ACC112 (cell line): ENCODE results near the gene MROH7.

ENCODE experiments used
- H2AFZ ChIP-seq: fragments of 200-600 bp; sonication (generic); one replicate; pipeline ENCODE4 v1.6.0; 2017; ENCODE audit warnings: antibody characterized with exemption, low read length; ENCODE audit not compliant: unreplicated experiment
- H3K27ac ChIP-seq: fragments of 200-600 bp; sonication (generic); 2 replicates; pipeline ENCODE4 v1.5.1; 2014; ENCODE audit warnings: low read depth, mild to moderate bottlenecking, antibody characterized with exemption, low read length, moderate library complexity
- H3K27me3 ChIP-seq: fragments of 200-600 bp; sonication (generic); 2 replicates; pipeline ENCODE4 v1.6.1; 2014; ENCODE audit warnings: mild to moderate bottlenecking, antibody characterized with exemption, low read length, moderate library complexity, mixed read lengths; ENCODE audit not compliant: insufficient read depth
- H3K36me3 ChIP-seq: fragments of 200-600 bp; sonication (generic); 2 replicates; pipeline ENCODE4 v1.6.1; 2016; ENCODE audit warnings: mild to moderate bottlenecking, antibody characterized with exemption, low read length, moderate library complexity, mixed read lengths; ENCODE audit not compliant: insufficient read depth
- H3K4me1 ChIP-seq: fragments of 200-600 bp; sonication (generic); one replicate; pipeline ENCODE4 v1.6.1; 2016; ENCODE audit warnings: low read length, mixed read lengths; ENCODE audit not compliant: insufficient read depth, unreplicated experiment, control insufficient read depth
- H3K4me3 ChIP-seq: fragments of 200-600 bp; sonication (generic); 2 replicates; pipeline ENCODE4 v1.5.1; 2014; ENCODE audit warnings: mild to moderate bottlenecking, low read depth, low read length
- H3K79me2 ChIP-seq: fragments of 200-600 bp; sonication (generic); one replicate; pipeline ENCODE4 v1.6.0; 2016; ENCODE audit warnings: low read length; ENCODE audit not compliant: control insufficient read depth, unreplicated experiment, insufficient read depth

MROH7 gene

GRCh38 chr1:54653036-54653435 is 11.4 kb downstream of the MROH7 start:
- Histone ChIP-seq H3K27ac (no peak overlapping the region), H3K4me1 (no peaks in the 10 kb centered on the region), H3K36me3 (no peaks in the 10 kb centered on the region)

GRCh38 chr1:54658164-54658913 is 16.8 kb downstream of the MROH7 start:
- Histone ChIP-seq H3K4me1 (no peaks in the 10 kb centered on the region), H2AFZ (no peak overlapping the region), H3K4me3 (no peak overlapping the region)

More at GRCh38 chr1:54653036-54653435, 11.4 kb downstream of the MROH7 start:
- no peaks in the 10 kb centered on the region for H3K79me2 ChIP-seq
- no peak overlapping the region for H3K4me3 ChIP-seq
- peaks cover 33% of the 10 kb centered on the region for H3K27me3 ChIP-seq
- no peak overlapping the region for H2AFZ ChIP-seq

GRCh38 chr1:54663725-54664124 is 22.1 kb downstream of the MROH7 start:
- H3K4me3 ChIP-seq = no peak overlapping the region
- no peaks in the 10 kb centered on the region for H3K4me1 ChIP-seq
- no peaks in the 10 kb centered on the region for H3K36me3 ChIP-seq
- no peak overlapping the region for H2AFZ ChIP-seq
- H3K27ac ChIP-seq = no peak overlapping the region
- peaks cover 6% of the 10 kb centered on the region; the same call in 1 of the 2 replicates for H3K27me3 ChIP-seq
- no peaks in the 10 kb centered on the region for H3K79me2 ChIP-seq

More at GRCh38 chr1:54658164-54658913, 16.8 kb downstream of the MROH7 start:
- H3K27ac ChIP-seq = no peak overlapping the region
- no peaks in the 10 kb centered on the region for H3K36me3 ChIP-seq
- peaks cover 3% of the 10 kb centered on the region; the same call in 1 of the 2 replicates for H3K27me3 ChIP-seq
- no peaks in the 10 kb centered on the region for H3K79me2 ChIP-seq

GRCh38 chr1:54664364-54664763 is 22.8 kb downstream of the MROH7 start:
- Histone ChIP-seq H3K27ac (no peak overlapping the region), H2AFZ (no peak overlapping the region), H3K4me1 (no peaks in the 10 kb centered on the region), H3K4me3 (no peak overlapping the region), H3K36me3 (no peaks in the 10 kb centered on the region), H3K79me2 (no peaks in the 10 kb centered on the region), H3K27me3 (peaks cover 8% of the 10 kb centered on the region; the same call in 1 of the 2 replicates)

- H3K4me1 ChIP-seq = no peaks in the 10 kb centered on the region
- H3K27me3 ChIP-seq = peaks cover 8% of the 10 kb centered on the region; the same call in 1 of the 2 replicates
- H2AFZ ChIP-seq = no peak overlapping the region
- no peaks in the 10 kb centered on the region for H3K36me3 ChIP-seq
- no peak overlapping the region for H3K27ac ChIP-seq
- no peaks in the 10 kb centered on the region for H3K79me2 ChIP-seq
- H3K4me3 ChIP-seq = no peak overlapping the region
These were observed 24.3 kb downstream of the MROH7 start for GRCh38 chr1:54665852-54666251.

GRCh38 chr1:54666333-54666732 is 24.7 kb downstream of the MROH7 start:
- Histone ChIP-seq H3K27ac (no peak overlapping the region), H2AFZ (no peak overlapping the region), H3K4me3 (no peak overlapping the region), H3K36me3 (no peaks in the 10 kb centered on the region), H3K79me2 (no peaks in the 10 kb centered on the region), H3K27me3 (peaks cover 8% of the 10 kb centered on the region; the same call in 1 of the 2 replicates), H3K4me1 (no peaks in the 10 kb centered on the region)

- Histone ChIP-seq H3K4me1 (no peaks in the 10 kb centered on the region), H3K36me3 (no peaks in the 10 kb centered on the region), H3K4me3 (no peak overlapping the region), H3K79me2 (no peaks in the 10 kb centered on the region), H3K27me3 (peaks cover 8% of the 10 kb centered on the region; the same call in 1 of the 2 replicates), H2AFZ (no peak overlapping the region), H3K27ac (no peak overlapping the region)
These were observed 26.2 kb downstream of the MROH7 start for GRCh38 chr1:54667797-54668196.

GRCh38 chr1:54668567-54668966 is 27.0 kb downstream of the MROH7 start:
- H3K27me3 ChIP-seq = peaks cover 8% of the 10 kb centered on the region; the same call in 1 of the 2 replicates
- no peak overlapping the region for H2AFZ ChIP-seq
- H3K36me3 ChIP-seq = no peaks in the 10 kb centered on the region
- no peak overlapping the region for H3K4me3 ChIP-seq
- H3K4me1 ChIP-seq = no peaks in the 10 kb centered on the region
- no peaks in the 10 kb centered on the region for H3K79me2 ChIP-seq
- H3K27ac ChIP-seq = no peak overlapping the region

- Histone ChIP-seq H3K36me3 (no peaks in the 10 kb centered on the region), H3K4me3 (no peak overlapping the region), H3K27me3 (peaks cover 21% of the 10 kb centered on the region; the same call in 1 of the 2 replicates), H3K27ac (no peak overlapping the region), H3K4me1 (no peaks in the 10 kb centered on the region), H2AFZ (no peak overlapping the region), H3K79me2 (no peaks in the 10 kb centered on the region)
These were observed 30.5 kb downstream of the MROH7 start for GRCh38 chr1:54671985-54672608.

GRCh38 chr1:54678776-54679643 is 37.4 kb downstream of the MROH7 start:
- Histone ChIP-seq H2AFZ (no peak overlapping the region), H3K4me1 (no peaks in the 10 kb centered on the region), H3K36me3 (no peaks in the 10 kb centered on the region), H3K27me3 (peaks cover 33% of the 10 kb centered on the region), H3K27ac (no peak overlapping the region), H3K4me3 (no peak overlapping the region), H3K79me2 (no peaks in the 10 kb centered on the region)
